Omental fat pad (tissue), 4 donors: ENCODE results near the gene SRPRB. TPM values are rescaled to one million over a fixed set of nuclear protein-coding genes. Genes with fewer than 3 reads are reported as not detected.

Experiments
- ATAC-seq: fragments of 150-250 bp; one replicate; pipeline ENCODE4 v1.9.1; 2016; ENCODE audit warnings: mild to moderate bottlenecking, moderate library complexity; ENCODE audit not compliant: low FRiP score
- DNase-seq: peaks from one replicate; pipeline ENCODE4 v3.0.0-alpha.2; 2019; ENCODE audit warnings: low spot score
- total RNA-seq, 4 donors: library from RNA; depleted of rRNA; stranded (reverse); fragments of >200 nt; gene quantifications; one replicate each; pipeline ENCODE4 v1.1.0, GENCODE V29; 2016
- TF ChIP-seq, protein P1 (sequence below), 3 donors: fragments of 450-650 bp; IDR thresholded peaks; one replicate each; pipeline ENCODE4 v1.5.1; 2016 to 2017; ENCODE audit warnings: antibody characterized with exemption in 3 of 3, mild to moderate bottlenecking in 3 of 3, moderate library complexity in 2 of 3

Gene SRPRB
- total RNA-seq, 4 donors from 2014 or later, result 19.2 to 47.2 (median 36.3) TPM

DNA sequence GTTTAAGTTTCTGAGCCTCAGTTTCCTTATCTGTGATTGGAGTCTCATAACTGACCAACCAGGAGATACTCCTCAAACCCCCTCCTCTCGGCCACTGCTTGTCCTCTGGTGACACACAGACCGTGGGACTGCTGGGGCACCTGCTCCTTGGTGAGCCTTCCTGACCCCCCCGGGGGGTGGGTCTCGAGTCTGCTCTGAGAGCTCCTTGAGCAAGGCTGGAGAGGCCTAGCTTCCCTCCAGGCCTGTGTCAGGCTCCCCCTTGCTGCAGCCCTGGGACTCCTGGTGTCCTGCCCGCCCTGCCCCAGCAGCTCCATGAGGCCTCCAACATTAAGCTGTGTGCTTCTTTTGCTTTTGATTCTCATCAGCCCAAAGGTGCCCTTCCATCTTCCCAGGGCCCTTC lies 27.7 kb downstream of the SRPRB start:
- DNase-seq, result no peak
- ATAC-seq, result no peak
- TF ChIP-seq, protein P1, sequence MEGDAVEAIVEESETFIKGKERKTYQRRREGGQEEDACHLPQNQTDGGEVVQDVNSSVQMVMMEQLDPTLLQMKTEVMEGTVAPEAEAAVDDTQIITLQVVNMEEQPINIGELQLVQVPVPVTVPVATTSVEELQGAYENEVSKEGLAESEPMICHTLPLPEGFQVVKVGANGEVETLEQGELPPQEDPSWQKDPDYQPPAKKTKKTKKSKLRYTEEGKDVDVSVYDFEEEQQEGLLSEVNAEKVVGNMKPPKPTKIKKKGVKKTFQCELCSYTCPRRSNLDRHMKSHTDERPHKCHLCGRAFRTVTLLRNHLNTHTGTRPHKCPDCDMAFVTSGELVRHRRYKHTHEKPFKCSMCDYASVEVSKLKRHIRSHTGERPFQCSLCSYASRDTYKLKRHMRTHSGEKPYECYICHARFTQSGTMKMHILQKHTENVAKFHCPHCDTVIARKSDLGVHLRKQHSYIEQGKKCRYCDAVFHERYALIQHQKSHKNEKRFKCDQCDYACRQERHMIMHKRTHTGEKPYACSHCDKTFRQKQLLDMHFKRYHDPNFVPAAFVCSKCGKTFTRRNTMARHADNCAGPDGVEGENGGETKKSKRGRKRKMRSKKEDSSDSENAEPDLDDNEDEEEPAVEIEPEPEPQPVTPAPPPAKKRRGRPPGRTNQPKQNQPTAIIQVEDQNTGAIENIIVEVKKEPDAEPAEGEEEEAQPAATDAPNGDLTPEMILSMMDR (IDR thresholded peaks at IDR 0.05), result no peak

DNA sequence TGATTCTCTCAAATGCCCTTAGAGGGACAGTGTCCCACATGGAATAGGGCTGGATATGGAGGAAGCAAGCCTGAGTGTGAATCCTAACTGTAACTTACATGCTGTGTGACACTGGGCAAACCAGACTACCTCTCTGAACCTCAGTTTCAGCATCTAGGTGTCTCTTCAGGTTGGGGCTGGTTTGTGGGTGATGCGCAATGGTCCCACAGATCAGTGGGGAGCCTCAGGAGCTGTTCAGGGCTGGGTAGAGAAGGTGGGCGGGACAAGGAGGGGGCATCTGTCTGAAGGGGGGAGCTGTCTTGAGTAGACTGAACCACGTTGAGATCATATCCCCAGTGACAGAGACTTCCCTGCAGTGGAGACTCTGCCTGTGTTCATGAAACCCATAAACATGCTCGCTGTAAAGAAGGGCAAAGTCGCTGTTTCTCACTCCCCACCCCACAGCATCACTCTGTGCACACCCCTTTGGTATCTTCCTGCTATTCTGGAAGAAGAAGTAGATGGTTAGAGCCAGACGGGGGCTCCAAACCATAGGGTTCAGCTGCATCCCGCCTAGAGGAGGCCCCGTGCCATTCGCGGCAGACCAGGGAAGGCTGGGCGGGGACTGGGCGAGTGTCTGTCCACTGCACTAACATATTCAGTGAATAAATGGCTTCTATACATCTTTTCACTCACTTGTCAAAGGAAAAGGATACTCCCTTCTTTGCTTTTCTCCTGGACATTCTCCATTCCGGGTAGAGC lies 28.4 kb downstream of the SRPRB start:
- ATAC-seq, result no peak
- TF ChIP-seq, protein P1 (IDR thresholded peaks at IDR 0.05), result no peak
- no peak for DNase-seq

DNA sequence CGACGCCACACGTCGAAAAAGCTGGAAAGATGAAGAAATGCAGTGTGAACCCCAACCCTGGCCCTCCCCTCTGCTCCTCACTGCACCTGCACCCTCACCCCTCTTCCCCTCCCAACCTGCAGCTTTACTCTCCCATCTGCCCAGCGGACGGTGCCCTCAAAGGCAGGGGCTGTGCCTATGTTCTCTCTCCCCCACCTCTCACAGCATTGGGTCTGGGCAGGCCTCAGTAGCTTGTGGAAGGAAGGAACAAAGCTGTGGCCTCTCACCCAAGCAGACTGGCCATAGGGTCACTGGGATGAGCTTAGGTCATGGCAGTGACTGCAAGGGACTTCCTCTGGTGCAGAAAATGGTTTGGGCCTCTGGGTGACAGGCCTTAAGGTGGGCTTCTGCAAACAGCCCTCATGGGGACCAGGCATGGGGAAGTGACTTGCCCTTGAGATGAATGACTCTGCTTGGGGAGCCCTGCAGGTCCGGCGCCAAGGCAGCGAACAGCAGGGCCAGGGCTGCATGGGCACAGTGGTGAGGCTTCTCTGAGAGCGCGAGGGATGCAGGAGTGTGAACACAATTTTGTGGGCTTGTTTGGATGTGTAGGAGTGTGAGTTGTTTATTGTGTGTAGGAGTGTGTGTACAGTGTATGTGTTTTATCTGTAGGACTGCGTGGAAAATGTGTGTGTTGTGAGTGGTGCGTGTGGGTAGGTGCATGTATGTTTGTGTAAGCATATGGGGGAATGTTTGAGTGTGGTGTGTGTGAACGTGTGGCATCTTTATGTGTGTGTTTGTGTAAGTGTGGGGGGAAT lies 29.2 kb downstream of the SRPRB start:
- ATAC-seq (no peak), DNase-seq (no peak)
- TF ChIP-seq, protein P1 (IDR thresholded peaks at IDR 0.05), result no peak

DNA sequence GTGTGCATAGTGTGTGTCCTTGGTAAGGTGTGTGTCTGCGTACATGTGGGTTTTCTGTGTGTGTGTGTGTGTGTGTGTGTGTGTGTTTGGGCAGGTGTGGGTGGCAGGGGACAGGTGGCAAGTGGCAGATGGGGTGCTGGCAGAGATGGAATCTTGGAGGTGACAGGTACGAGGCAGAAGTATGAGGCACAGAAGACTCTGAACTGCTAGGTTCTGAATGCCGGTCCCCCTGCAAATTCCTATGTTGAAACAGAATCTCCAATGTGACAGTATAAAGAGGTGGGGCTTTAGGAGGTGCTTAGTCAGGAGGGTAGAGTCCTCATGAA lies 29.8 kb downstream of the SRPRB start:
- TF ChIP-seq, protein P1 (IDR thresholded peaks at IDR 0.05), result no peak
- no peak for DNase-seq
- ATAC-seq, result no peak

DNA sequence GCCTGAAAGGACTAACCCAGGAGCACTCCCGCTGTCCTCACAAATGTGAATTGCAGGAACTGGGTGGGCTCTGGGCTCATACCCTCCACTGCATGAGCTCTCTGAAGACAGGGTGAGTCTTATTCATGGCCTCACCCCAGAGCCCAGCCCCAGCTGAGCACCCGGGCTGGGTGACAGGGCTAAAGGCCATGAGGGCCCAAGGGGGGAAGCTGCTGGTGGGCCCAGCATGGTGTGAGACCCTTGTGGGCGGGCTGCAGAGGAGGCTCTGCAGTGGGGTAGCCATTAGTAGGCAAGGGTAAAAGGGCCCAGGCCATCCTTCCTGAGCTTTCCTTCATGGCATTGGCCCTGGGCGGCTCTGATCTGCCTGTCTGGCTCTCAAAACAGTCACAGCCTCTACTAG lies 30.3 kb downstream of the SRPRB start:
- TF ChIP-seq, protein P1 (IDR thresholded peaks at IDR 0.05), result no peak
- DNase-seq, result no peak
- no peak for ATAC-seq

DNA sequence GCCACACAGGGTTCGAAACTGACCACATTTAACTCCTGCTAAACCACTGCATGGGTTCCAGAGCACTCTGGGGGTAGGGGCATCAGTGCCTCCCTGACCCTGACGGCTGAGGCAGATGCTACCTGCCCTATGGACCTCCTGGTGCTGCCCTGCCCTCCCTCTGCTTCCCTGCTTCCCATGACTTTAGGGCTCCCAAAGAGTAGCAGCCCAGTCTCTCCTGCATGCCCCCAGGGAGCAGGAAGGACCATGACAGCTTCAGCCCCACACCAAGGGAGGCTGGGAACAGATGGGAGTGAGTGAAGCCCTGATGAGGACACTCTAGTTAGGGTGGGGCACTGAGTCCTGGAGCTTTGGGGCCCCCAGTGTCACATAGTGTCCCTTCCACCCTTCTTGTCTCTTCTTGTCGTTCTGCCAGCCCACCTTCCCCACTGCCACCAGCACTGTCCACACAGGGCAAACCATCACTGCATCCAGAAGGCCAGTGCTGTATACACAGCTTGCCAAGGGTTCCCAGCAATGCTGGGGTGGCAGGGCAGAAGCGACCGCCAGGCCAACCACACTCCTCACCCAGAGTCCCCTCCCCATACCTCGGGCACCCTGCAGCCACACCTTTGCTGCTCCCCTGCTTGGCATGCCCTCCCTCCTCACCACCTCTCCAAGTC lies 31.0 kb downstream of the SRPRB start:
- DNase-seq (no peak), ATAC-seq (no peak)
- TF ChIP-seq, protein P1 (IDR thresholded peaks at IDR 0.05), result no peak
